Fibroblast of upper back skin (primary cell): ENCODE measurements around the gene ETNPPL.
"Not testable (repeated sequence)": the region's sequence is repeated elsewhere in the genome, so short reads cannot be mapped to it uniquely, and the experiment has no call there.

ENCODE experiments used
- DNase-seq: peaks from one replicate; pipeline ENCODE4 v3.0.0-alpha.2; 2013

Gene ETNPPL

GRCh38 chr4:108751321-108751720 is 11.5 kb downstream of the ETNPPL start:
- DNase-seq = no peak

GRCh38 chr4:108749119-108749518 is 13.7 kb downstream of the ETNPPL start:
- no peak for DNase-seq

GRCh38 chr4:108746511-108746910 is 16.3 kb downstream of the ETNPPL start:
- DNase-seq = no peak

GRCh38 chr4:108744307-108744706 is 18.5 kb downstream of the ETNPPL start:
- no peak for DNase-seq

- DNase-seq = no peak
These were observed 20.1 kb downstream of the ETNPPL start for GRCh38 chr4:108742451-108743420.

GRCh38 chr4:108738003-108738706 is 24.7 kb downstream of the ETNPPL start:
- peak; percentile 55 for DNase-seq

- no peak for DNase-seq
These were observed 31.8 kb downstream of the ETNPPL start for GRCh38 chr4:108731006-108731405.

- DNase-seq = no peak
These were observed 32.3 kb downstream of the ETNPPL start for GRCh38 chr4:108730579-108730978.

GRCh38 chr4:108729731-108730130 is 33.1 kb downstream of the ETNPPL start:
- DNase-seq = no peak

GRCh38 chr4:108725457-108725856 is 37.4 kb downstream of the ETNPPL start:
- no peak for DNase-seq

GRCh38 chr4:108717386-108717785 is 45.5 kb downstream of the ETNPPL start:
- DNase-seq = no peak

GRCh38 chr4:108716340-108716739 is 46.5 kb downstream of the ETNPPL start:
- no peak for DNase-seq

GRCh38 chr4:108714880-108715279 is 48.0 kb downstream of the ETNPPL start:
- DNase-seq = no peak

GRCh38 chr4:108710578-108710977 is 52.3 kb downstream of the ETNPPL start:
- DNase-seq = not testable (repeated sequence)

GRCh38 chr4:108709722-108710121 is 53.1 kb downstream of the ETNPPL start:
- DNase-seq = no peak

GRCh38 chr4:108709234-108709633 is 53.6 kb downstream of the ETNPPL start:
- DNase-seq = no peak

- no peak for DNase-seq
These were observed 56.6 kb downstream of the ETNPPL start for GRCh38 chr4:108706289-108706688.

- DNase-seq = no peak
These were observed 58.9 kb downstream of the ETNPPL start for GRCh38 chr4:108703966-108704365.

- no peak for DNase-seq
These were observed 59.5 kb downstream of the ETNPPL start for GRCh38 chr4:108703370-108703769.

- DNase-seq = peak; percentile 15
These were observed 59.9 kb downstream of the ETNPPL start for GRCh38 chr4:108702960-108703359.

GRCh38 chr4:108700081-108700757 is 62.6 kb downstream of the ETNPPL start:
- DNase-seq = peak; percentile 92

- no peak for DNase-seq
These were observed 66.7 kb downstream of the ETNPPL start for GRCh38 chr4:108696160-108696559.

- DNase-seq = no peak
These were observed 67.8 kb downstream of the ETNPPL start for GRCh38 chr4:108695062-108695461.
